HEK293T (cell line): Measurements from ENCODE around the gene ANKRD13B.

ENCODE experiments used
- CTCF ChIA-PET: fragments of 350-600 bp; formaldehyde crosslinking; extraction: SDS; loops from one replicate; lab custom pipeline; 2021; ENCODE audit warnings: antibody characterized with exemption, inconsistent platforms; lab: Yijun Ruan, JAX
- POLR2A ChIA-PET: fragments of 350-600 bp; formaldehyde crosslinking; extraction: SDS; loops from one replicate; lab custom pipeline; 2020; ENCODE audit warnings: antibody characterized with exemption, inconsistent platforms; lab: Yijun Ruan, JAX
- DNase-seq: peaks from one replicate; pipeline ENCODE4 v3.0.0; 2012; ENCODE audit warnings: mixed read lengths; ENCODE audit errors: extremely low spot score
- ARNT ChIP-seq: fragments of 450-650 bp; IDR thresholded peaks from 2 replicates; pipeline ENCODE4 v1.6.1; 2017; ENCODE audit warnings: mild to moderate bottlenecking
- BHLHE40 ChIP-seq: fragments of 450-650 bp; IDR thresholded peaks from 2 replicates; pipeline ENCODE4 v1.6.1; 2016; ENCODE audit warnings: mild to moderate bottlenecking, moderate library complexity, borderline replicate concordance
- ELF4 ChIP-seq: fragments of 450-650 bp; IDR thresholded peaks from 2 replicates; pipeline ENCODE4 v1.6.1; 2017; ENCODE audit warnings: antibody characterized with exemption
- FOXA1 ChIP-seq: fragments of 450-650 bp; IDR thresholded peaks from 2 replicates; pipeline ENCODE4 v1.6.1; 2016; ENCODE audit warnings: mild to moderate bottlenecking
- FOXK2 ChIP-seq: fragments of 450-650 bp; IDR thresholded peaks from 2 replicates; pipeline ENCODE4 v1.6.1; 2016; ENCODE audit warnings: mild to moderate bottlenecking
- FOXM1 ChIP-seq: fragments of 450-650 bp; IDR thresholded peaks from 2 replicates; pipeline ENCODE4 v1.6.1; 2017; ENCODE audit warnings: mild to moderate bottlenecking, borderline replicate concordance
- HDGF ChIP-seq: fragments of 450-650 bp; IDR thresholded peaks from 2 replicates; pipeline ENCODE4 v1.6.1; 2017; ENCODE audit warnings: antibody characterized with exemption, borderline replicate concordance
- L3MBTL2 ChIP-seq: fragments of 450-650 bp; conservative IDR thresholded peaks from 2 replicates; pipeline ENCODE4 v1.6.1; 2016; ENCODE audit warnings: mild to moderate bottlenecking
- LEF1 ChIP-seq: fragments of 450-650 bp; IDR thresholded peaks from 2 replicates; pipeline ENCODE4 v1.6.1; 2017; ENCODE audit warnings: mild to moderate bottlenecking, borderline replicate concordance
- NFRKB ChIP-seq: fragments of 450-650 bp; IDR thresholded peaks from 2 replicates; pipeline ENCODE4 v1.6.1; 2016; ENCODE audit warnings: mild to moderate bottlenecking, moderate library complexity
- SP1 ChIP-seq: fragments of 450-650 bp; IDR thresholded peaks from 2 replicates; pipeline ENCODE4 v1.6.1; 2017
- TARDBP ChIP-seq: fragments of 450-650 bp; IDR thresholded peaks from 2 replicates; pipeline ENCODE4 v1.6.1; 2016
- ZNF384 ChIP-seq: fragments of 450-650 bp; IDR thresholded peaks from 2 replicates; pipeline ENCODE4 v1.6.1; 2016

ANKRD13B gene

DNA sequence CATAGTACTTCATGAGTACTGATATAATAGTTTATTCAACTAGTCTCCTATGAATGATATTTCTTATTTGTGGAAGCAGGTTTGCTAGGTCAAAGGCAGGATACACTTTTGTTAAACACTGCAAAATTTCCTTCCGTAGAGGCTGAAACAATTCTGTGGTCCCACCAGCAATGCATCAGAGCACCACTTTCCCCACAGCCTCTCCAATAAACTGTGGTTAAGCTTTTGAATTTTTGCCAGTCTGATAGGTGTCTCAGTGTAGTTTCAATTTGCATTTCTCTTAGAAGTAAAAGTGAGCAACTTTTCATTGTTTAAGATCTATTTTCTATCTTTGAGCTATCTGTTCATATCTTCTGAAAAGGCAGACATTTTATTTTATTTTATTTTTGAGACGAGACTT lies 66.2 kb downstream of the ANKRD13B start:
- no peak for DNase-seq
- TF ChIP-seq TARDBP = no peak
- no peak for TF ChIP-seq SP1
- no peak for TF ChIP-seq FOXA1
- no peak for TF ChIP-seq ELF4
- ChIA-PET POLR2A (no interaction called here), CTCF (no interaction called here)

DNA sequence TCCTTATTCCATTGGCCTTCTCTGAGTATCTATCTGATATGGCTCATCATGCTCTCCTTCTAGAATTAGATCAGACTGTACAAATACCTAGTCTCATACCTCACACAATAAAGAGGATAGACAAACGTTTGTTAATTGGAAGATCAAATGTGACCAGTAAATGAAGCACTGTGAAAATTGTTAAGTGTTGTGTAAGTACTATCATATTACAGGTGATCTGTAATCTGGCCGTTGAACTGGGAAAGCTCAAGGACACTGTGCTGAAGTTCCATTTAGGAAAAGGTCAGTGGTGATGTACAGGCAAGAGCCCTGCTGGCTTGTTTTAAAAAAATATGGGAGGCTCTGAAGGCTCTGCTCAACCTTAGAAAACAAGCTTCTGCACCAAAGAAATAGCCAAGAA lies 68.3 kb downstream of the ANKRD13B start:
- no peak for TF ChIP-seq BHLHE40
- no peak for TF ChIP-seq LEF1
- TF ChIP-seq HDGF = no peak
- no peak for TF ChIP-seq ELF4
- no peak for TF ChIP-seq SP1
- TF ChIP-seq L3MBTL2 = no peak
- TF ChIP-seq ZNF384 = no peak
- TF ChIP-seq FOXK2 = no peak
- TF ChIP-seq FOXM1 = no peak
- TF ChIP-seq TARDBP = no peak
- POLR2A ChIA-PET = no interaction called here
- no peak for DNase-seq
- CTCF ChIA-PET = no interaction called here

DNA sequence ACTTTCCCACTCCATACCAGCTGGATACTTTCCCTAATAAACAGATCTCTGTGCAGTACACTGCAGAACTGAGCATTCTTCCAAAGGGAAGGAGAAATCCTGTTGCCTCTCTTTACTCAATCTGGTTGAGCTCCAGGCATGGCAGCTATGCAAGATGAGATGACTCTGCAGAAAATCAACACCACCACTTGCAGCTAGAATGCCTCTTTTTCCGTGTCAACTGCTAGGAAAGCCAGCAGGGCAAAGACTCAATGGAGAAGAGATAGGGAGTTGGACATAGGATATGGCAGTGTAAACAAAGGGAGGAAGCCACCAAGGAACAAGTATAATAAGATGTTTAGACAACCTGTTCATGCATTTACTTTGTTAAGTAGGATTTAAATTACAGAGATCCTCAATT lies 70.2 kb downstream of the ANKRD13B start:
- DNase-seq = no peak
- ChIA-PET POLR2A (no interaction called here), CTCF (interaction anchor here (1.5 kb wide), 1 partner anchor 24 kb away, joined by 8 read pairs; no protein-coding TSS in a partner anchor)
- TF ChIP-seq BHLHE40 (no peak), HDGF (no peak), LEF1 (no peak), ARNT (no peak), TARDBP (no peak), FOXK2 (no peak), NFRKB (no peak), SP1 (no peak), L3MBTL2 (no peak), ZNF384 (no peak)
